Uterus (tissue), 2 donors: ENCODE results near the gene INO80E.

Experiments
- POLR2A ChIP-seq, 2 donors: fragments of 450-650 bp; IDR thresholded peaks; one replicate each; pipeline ENCODE4 v1.6.1; 2016; ENCODE audit warnings: antibody characterized with exemption in 2 of 2, mild to moderate bottlenecking in 1 of 2, moderate library complexity in 1 of 2
- TF ChIP-seq, protein P1 (sequence below), 4 experiments: fragments of 200-600 bp in 2 of 4; fragments of 450-650 bp in 2 of 4; sonication (generic) in 2 of 4; IDR thresholded peaks; one replicate each; pipeline ENCODE4 v1.5.1; 2016 to 2019; ENCODE audit warnings: antibody characterized with exemption in 4 of 4, mild to moderate bottlenecking in 2 of 4, moderate library complexity in 1 of 4

- TF ChIP-seq, protein P1, sequence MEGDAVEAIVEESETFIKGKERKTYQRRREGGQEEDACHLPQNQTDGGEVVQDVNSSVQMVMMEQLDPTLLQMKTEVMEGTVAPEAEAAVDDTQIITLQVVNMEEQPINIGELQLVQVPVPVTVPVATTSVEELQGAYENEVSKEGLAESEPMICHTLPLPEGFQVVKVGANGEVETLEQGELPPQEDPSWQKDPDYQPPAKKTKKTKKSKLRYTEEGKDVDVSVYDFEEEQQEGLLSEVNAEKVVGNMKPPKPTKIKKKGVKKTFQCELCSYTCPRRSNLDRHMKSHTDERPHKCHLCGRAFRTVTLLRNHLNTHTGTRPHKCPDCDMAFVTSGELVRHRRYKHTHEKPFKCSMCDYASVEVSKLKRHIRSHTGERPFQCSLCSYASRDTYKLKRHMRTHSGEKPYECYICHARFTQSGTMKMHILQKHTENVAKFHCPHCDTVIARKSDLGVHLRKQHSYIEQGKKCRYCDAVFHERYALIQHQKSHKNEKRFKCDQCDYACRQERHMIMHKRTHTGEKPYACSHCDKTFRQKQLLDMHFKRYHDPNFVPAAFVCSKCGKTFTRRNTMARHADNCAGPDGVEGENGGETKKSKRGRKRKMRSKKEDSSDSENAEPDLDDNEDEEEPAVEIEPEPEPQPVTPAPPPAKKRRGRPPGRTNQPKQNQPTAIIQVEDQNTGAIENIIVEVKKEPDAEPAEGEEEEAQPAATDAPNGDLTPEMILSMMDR (IDR thresholded peaks at IDR 0.05), result no peak
- no peak for TF ChIP-seq POLR2A (IDR thresholded peaks at IDR 0.05)
Observed at GRCh38 chr16:29971304-29971703, 24.7 kb upstream of the INO80E start.
